ENCODE measurements around the gene GAPDHS.

GAPDHS gene

DNA sequence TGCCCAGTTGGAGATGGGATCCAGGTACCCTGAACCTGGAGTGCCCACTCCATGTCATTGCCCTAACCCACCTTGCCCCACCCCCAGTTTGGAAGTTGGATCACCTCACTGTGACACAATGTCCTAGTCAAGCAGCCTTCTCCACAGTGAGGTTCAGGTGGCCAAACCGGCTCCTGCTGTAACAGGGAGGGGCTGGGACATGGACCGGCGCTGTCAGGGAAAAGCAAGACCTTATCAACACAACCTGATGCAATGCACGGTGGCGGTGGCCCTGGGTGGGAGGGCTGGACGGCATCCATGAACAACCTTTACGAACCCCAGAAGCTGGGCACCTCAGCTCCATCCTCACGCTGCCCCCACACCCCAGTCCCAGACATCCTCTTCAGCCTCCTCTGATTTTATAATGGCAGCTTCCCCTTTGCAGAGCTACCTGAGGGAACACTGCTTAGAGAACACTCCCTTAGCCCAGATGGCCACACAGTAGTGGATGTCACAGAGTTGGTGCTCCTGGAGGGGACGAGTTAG lies 41.4 kb upstream of the GAPDHS start:
- TF ChIP-seq, protein P1, sequence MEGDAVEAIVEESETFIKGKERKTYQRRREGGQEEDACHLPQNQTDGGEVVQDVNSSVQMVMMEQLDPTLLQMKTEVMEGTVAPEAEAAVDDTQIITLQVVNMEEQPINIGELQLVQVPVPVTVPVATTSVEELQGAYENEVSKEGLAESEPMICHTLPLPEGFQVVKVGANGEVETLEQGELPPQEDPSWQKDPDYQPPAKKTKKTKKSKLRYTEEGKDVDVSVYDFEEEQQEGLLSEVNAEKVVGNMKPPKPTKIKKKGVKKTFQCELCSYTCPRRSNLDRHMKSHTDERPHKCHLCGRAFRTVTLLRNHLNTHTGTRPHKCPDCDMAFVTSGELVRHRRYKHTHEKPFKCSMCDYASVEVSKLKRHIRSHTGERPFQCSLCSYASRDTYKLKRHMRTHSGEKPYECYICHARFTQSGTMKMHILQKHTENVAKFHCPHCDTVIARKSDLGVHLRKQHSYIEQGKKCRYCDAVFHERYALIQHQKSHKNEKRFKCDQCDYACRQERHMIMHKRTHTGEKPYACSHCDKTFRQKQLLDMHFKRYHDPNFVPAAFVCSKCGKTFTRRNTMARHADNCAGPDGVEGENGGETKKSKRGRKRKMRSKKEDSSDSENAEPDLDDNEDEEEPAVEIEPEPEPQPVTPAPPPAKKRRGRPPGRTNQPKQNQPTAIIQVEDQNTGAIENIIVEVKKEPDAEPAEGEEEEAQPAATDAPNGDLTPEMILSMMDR (IDR thresholded peaks at IDR 0.05; ENCODE audit: control insufficient read depth, extremely low read depth, insufficient read depth): no peak
- no peak for DNase-seq (ENCODE audit: low read depth)
- no peak overlapping the region for H3K4me3 ChIP-seq (ENCODE audit: low read depth, low read length)

DNA sequence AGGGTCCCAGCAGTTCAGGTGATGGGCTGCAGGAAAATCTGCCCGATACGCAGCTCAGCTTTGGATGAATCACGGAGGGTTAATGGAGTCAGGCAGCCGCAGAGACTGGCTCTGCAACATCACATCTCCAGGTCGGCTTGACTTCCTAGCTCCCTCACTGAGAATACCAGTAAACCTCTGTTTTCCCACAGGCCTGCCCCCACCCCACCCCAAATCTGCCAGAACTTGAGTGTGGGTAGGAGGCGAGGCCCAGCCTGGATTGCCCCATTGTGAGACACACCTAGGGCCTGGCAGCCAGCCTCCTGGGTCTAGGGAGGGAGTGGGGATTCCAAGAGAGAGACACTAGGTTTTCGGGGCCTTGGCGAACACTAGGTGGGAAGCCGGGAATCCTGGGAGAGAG lies 39.3 kb upstream of the GAPDHS start:
- H3K4me3 ChIP-seq (ENCODE audit: low read depth, low read length): no peak overlapping the region
- no peak for DNase-seq (ENCODE audit: low read depth)
- TF ChIP-seq, protein P1 (IDR thresholded peaks at IDR 0.05; ENCODE audit: control insufficient read depth, extremely low read depth, insufficient read depth): no peak

- H3K4me3 ChIP-seq (ENCODE audit: low read depth, low read length): no peak overlapping the region
- DNase-seq (ENCODE audit: low read depth): peak; percentile 32
- TF ChIP-seq, protein P1 (IDR thresholded peaks at IDR 0.05; ENCODE audit: control insufficient read depth, extremely low read depth, insufficient read depth): peak; percentile 91
These were observed 37.9 kb upstream of the GAPDHS start for GRCh38 chr19:35495107-35496064.

DNA sequence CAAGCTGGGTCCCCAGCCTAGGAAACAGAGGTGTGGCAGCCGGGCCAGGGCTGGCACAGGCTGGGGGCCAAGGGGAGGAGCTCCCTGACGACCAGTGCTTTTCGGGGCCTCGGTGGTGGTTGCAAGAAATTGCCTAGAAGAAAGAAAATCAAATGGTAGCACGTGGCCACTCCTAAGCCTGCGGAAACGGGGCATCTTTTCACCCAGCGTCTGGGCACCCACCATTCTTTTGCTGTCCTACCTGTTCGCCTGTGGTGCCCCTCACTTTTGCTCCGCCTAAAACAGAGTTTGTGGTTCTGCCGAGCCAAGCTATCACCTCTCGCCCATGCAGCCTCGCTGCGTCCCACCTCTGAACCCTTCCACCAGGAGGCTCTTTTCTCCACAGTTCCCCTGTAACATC lies 35.9 kb upstream of the GAPDHS start:
- no peak overlapping the region for H3K4me3 ChIP-seq (ENCODE audit: low read depth, low read length)
- TF ChIP-seq, protein P1 (IDR thresholded peaks at IDR 0.05; ENCODE audit: control insufficient read depth, extremely low read depth, insufficient read depth): no peak
- DNase-seq (ENCODE audit: low read depth): no peak

DNA sequence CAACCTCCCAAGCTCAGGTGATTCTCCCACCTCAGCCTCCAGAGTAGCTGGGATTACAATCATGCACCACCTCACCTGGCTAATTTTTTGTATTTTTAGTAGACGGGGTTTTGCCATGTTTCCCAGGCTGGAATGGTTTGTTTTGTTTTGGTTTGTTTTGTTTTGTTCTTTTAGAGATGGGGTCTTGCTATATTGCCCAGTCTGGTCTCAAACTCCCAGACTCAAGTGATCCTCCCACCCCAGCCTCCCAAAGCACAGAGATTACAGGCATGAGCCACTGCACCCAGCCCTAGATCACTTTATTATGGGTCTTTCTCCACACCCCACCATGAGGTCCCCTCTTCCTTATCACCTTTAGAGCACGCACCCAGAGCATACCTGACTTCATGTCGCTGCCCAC lies 35.0 kb upstream of the GAPDHS start:
- H3K4me3 ChIP-seq (ENCODE audit: low read depth, low read length): no peak overlapping the region
- TF ChIP-seq, protein P1 (IDR thresholded peaks at IDR 0.05; ENCODE audit: control insufficient read depth, extremely low read depth, insufficient read depth): no peak
- no peak for DNase-seq (ENCODE audit: low read depth)

DNA sequence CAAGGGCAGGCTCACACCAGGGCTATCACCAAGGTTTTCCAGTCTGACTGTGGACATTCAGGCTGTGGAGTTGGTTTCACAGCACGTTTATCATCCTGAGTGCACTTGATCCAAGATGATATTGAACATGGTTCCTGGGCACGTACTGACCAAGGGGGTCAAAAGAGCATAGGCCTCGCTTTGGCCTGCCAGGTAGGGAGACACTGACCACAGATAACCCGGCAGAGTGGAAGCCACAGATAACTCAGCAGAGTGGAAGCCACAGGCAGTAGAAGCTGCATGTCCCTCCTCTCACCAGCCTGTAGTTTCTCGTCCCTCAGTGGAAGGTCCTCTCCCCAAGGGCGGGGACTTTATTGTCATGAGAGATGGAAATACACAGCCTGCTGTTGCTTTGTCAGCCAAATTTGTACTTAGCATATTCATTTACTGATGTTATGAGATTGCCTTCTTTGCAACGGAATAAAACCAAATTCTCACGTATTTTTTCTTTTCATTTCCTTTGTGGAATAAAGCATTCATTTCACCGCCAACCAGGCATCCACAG lies 34.2 kb upstream of the GAPDHS start:
- TF ChIP-seq, protein P1 (IDR thresholded peaks at IDR 0.05; ENCODE audit: control insufficient read depth, extremely low read depth, insufficient read depth): no peak
- no peak overlapping the region for H3K4me3 ChIP-seq (ENCODE audit: low read depth, low read length)
- no peak for DNase-seq (ENCODE audit: low read depth)

Data from LNCaP clone FGC (cell line).